GM12874 (cell line): ENCODE measurements around the gene AGAP1.

ENCODE experiments used
- TF ChIP-seq, protein P1 (sequence below): IDR thresholded peaks from 2 replicates; pipeline ENCODE4 v1.5.1; 2011; ENCODE audit warnings: low read depth, mild to moderate bottlenecking, control low read depth, low read length, moderate library complexity; ENCODE audit not compliant: insufficient read depth

Gene AGAP1

GRCh38 chr2:235636546-235636945 is 142.7 kb downstream of the AGAP1 start:
- TF ChIP-seq, protein P1, sequence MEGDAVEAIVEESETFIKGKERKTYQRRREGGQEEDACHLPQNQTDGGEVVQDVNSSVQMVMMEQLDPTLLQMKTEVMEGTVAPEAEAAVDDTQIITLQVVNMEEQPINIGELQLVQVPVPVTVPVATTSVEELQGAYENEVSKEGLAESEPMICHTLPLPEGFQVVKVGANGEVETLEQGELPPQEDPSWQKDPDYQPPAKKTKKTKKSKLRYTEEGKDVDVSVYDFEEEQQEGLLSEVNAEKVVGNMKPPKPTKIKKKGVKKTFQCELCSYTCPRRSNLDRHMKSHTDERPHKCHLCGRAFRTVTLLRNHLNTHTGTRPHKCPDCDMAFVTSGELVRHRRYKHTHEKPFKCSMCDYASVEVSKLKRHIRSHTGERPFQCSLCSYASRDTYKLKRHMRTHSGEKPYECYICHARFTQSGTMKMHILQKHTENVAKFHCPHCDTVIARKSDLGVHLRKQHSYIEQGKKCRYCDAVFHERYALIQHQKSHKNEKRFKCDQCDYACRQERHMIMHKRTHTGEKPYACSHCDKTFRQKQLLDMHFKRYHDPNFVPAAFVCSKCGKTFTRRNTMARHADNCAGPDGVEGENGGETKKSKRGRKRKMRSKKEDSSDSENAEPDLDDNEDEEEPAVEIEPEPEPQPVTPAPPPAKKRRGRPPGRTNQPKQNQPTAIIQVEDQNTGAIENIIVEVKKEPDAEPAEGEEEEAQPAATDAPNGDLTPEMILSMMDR, result no peak

DNA sequence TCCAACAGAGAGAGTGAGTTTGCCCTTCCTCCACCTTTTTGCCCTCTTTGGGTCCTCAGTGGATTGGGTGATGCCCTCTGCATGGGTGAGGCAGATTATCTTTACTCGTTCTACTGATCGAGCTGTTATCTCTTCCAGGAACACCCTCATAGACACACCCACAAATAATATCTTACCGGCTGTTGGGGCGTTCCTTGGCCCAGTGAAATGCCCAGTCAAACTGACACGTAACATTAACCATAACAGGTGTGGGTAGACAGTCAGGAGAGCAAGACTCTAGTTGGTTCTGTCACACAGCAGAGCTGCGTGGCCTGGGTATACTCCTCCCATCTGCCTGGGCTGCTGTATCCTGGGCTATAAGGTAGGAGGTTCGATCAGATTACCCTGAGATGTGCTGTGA is 144.1 kb downstream of the AGAP1 start:
- TF ChIP-seq, protein P1, result no peak

- TF ChIP-seq, protein P1, result 0 out of 2 replicates have a peak, but pooled peaks have one; percentile 5
These were observed 144.9 kb downstream of the AGAP1 start for GRCh38 chr2:235638541-235639427.

DNA sequence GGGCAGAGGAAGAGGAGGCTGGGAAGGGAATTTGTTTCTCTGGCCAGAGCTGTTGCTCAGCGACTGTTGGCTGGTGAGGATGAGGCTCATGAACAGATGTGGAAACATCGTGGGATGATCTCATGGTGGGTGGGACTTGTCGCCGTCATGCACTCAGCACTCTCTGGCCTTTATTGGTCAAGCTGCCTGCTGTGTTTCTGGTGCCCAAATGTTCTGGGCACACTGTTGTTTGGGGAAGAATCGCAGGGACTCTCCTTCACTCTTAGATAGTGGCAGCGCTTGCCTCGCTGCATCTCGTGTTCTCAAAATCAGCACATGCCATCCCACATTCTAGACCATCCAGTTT is 145.6 kb downstream of the AGAP1 start:
- TF ChIP-seq, protein P1, result no peak

DNA sequence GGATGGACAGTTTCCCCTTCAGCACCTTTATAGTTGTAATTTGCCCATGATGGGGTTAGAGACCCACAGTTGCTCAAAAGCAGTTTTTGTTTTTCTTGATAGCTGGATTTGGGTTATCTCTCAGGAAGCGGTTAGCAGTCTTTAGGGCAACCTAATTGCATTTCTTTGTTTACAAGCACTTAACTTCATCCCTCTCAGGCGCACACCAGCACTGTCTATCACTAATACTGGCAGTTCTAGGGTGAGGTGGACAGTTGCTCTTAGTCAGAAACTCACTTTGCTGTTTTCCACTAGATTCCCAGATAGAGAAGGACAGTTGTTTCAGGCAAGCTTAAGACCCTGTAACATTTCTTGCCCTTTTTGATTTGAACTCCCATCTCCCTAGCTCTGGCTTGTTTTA is 146.0 kb downstream of the AGAP1 start:
- TF ChIP-seq, protein P1, result no peak

- TF ChIP-seq, protein P1, result no peak
These were observed 146.5 kb downstream of the AGAP1 start for GRCh38 chr2:235640377-235640776.

- TF ChIP-seq, protein P1, result no peak
These were observed 147.3 kb downstream of the AGAP1 start for GRCh38 chr2:235640926-235641723.
